K562 (cell line): ENCODE results near the gene FBXO21.

Experiments
- ETV5 ChIP-seq: sonication (generic); formaldehyde crosslinking; IDR thresholded peaks from 2 replicates; pipeline ENCODE4 v1.4.0; 2020; ENCODE audit warnings: low read depth, mild to moderate bottlenecking, missing genetic modification reagents
- FOSL1 ChIP-seq: fragments of 200-800 bp; sonication (Bioruptor generic); conservative IDR thresholded peaks from 2 replicates; pipeline ENCODE4 v1.6.1; 2016; ENCODE audit warnings: missing genetic modification characterization, missing compliant biosample characterization
- MLX ChIP-seq, 2 experiments: fragments of 450-650 bp in 1 of 2; sonication (generic) in 1 of 2; formaldehyde crosslinking; conservative IDR thresholded peaks; 2 replicates each; pipeline versions ENCODE4 v1.4.0 to v1.8.1; 2020 to 2022; ENCODE audit warnings: mild to moderate bottlenecking in 1 of 2, missing genetic modification reagents in 1 of 2
- MNT ChIP-seq, 2 experiments: fragments of 450-650 bp; conservative IDR thresholded peaks; 2 replicates each; pipeline ENCODE4 v1.6.1; 2017; ENCODE audit warnings: mild to moderate bottlenecking in 2 of 2, moderate library complexity in 2 of 2
- MXI1 ChIP-seq: IDR thresholded peaks from 2 replicates; pipeline ENCODE4 v1.6.1; 2011; ENCODE audit warnings: low read depth, mild to moderate bottlenecking, improper control_type of control experiment, low read length
- PBX2 ChIP-seq, 2 experiments: IDR thresholded peaks in 1 of 2; conservative IDR thresholded peaks in 1 of 2; 2 replicates each; pipeline ENCODE4 v1.6.1; 2016; ENCODE audit warnings: low read depth in 2 of 2, mild to moderate bottlenecking in 1 of 2, missing compliant biosample characterization in 1 of 2, missing genetic modification characterization in 1 of 2, moderate library complexity in 1 of 2
- POLR2AphosphoS5 ChIP-seq: IDR thresholded peaks from 2 replicates; pipeline ENCODE4 v1.6.1; 2011; ENCODE audit warnings: mild to moderate bottlenecking, low read depth, low read length, moderate library complexity; ENCODE audit not compliant: control insufficient read depth, insufficient read depth
- SREBF2 ChIP-seq: sonication (generic); formaldehyde crosslinking; IDR thresholded peaks from 2 replicates; pipeline ENCODE4 v1.4.0; 2020; ENCODE audit warnings: mild to moderate bottlenecking, missing genetic modification reagents
- STAT6 ChIP-seq: sonication (generic); formaldehyde crosslinking; IDR thresholded peaks from 2 replicates; pipeline ENCODE4 v1.8.1; 2023; ENCODE audit warnings: mild to moderate bottlenecking, missing genetic modification reagents
- ZHX1 ChIP-seq: fragments of 150-350 bp; conservative IDR thresholded peaks from 2 replicates; pipeline ENCODE4 v1.6.1; 2014; ENCODE audit warnings: low read length
- ZNF224 ChIP-seq: sonication (generic); formaldehyde crosslinking; IDR thresholded peaks from 2 replicates; pipeline ENCODE4 v1.8.0; 2022; ENCODE audit warnings: mild to moderate bottlenecking, missing genetic modification reagents
- ZNF395 ChIP-seq: fragments of 200-800 bp; sonication (Bioruptor generic); IDR thresholded peaks from 2 replicates; pipeline ENCODE4 v1.6.1; 2017; ENCODE audit warnings: missing genetic modification characterization, missing compliant biosample characterization

- no peak for TF ChIP-seq STAT6 (CRISPR knock-in tag)
- no peak for TF ChIP-seq ZNF395
- no peak for TF ChIP-seq SREBF2 (CRISPR knock-in tag)
- TF ChIP-seq PBX2 (CRISPR knock-in tag; IDR thresholded peaks at IDR 0.05; ENCODE audit: low read depth): no peak
- TF ChIP-seq PBX2 (tag; conservative IDR thresholded peaks at IDR 0.05; ENCODE audit: low read depth): no peak
- TF ChIP-seq ZHX1: no peak
- TF ChIP-seq MLX (CRISPR knock-in tag; conservative IDR thresholded peaks at IDR 0.05): no peak
- no peak for TF ChIP-seq MXI1
- no peak for TF ChIP-seq ZNF224 (CRISPR knock-in tag)
- TF ChIP-seq MNT (conservative IDR thresholded peaks at IDR 0.05): no peak
- no peak for TF ChIP-seq POLR2AphosphoS5
- TF ChIP-seq ETV5 (CRISPR knock-in tag): no peak
- TF ChIP-seq FOSL1 (tag): no peak
These were observed 45.0 kb upstream of the FBXO21 start for GRCh38 chr12:117235261-117235660.
